ENCODE measurements around the gene TMED8. TPM values are rescaled to one million over a fixed set of nuclear protein-coding genes. Genes with fewer than 3 reads are reported as not detected.
A peak's percentile ranks its signal among the peaks of the same experiment; 100 is the strongest.

TMED8 gene
- total RNA-seq, 1 experiment from 2014 or later = 14.2 TPM

DNA sequence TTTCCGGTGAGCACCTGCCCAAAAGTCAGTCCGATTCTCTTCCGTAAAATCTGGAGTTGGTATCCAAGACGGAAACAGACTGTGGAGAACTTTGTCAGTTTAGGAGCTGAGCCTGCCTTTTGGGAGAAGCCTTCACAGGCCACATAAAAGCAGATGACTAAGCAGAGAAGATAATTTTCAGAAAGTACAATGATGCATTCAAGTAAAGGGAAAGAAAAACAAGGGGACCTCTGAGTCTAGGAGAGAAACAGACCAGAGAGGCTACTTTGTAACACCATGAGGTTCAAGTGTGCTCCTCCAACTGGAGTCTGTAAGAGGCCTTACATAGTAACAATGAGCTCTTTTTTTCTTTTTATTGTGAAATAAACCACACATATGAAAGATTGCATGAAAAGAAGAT is 21.1 kb downstream of the TMED8 start:
- DNase-seq (ENCODE audit: low spot score) = no peak
- Mint-ChIP-seq H3K4me3 (no peak overlapping the region), H3K27ac (peak overlapping the region; percentile 23; the same call in 1 of the 2 replicates), H3K4me1 (no peaks in the 10 kb centered on the region), H3K9me3 (no peaks in the 10 kb centered on the region), H3K27me3 (ENCODE audit: low read depth) (no peaks in the 10 kb centered on the region), H3K36me3 (no peaks in the 10 kb centered on the region)
- ATAC-seq = no peak
- ChIA-PET POLR2A (no interaction called here), CTCF (no interaction called here)
- no peak for TF ChIP-seq FOXP1 (CRISPR knock-in tag; IDR thresholded peaks at IDR 0.05; ENCODE audit: borderline replicate concordance)
- no peak for TF ChIP-seq SMAD3 (CRISPR knock-in tag; IDR thresholded peaks at IDR 0.05; ENCODE audit: borderline replicate concordance)
- TF ChIP-seq SOX15 (CRISPR knock-in tag; IDR thresholded peaks at IDR 0.05) = no peak
- TF ChIP-seq RELA (CRISPR knock-in tag; IDR thresholded peaks at IDR 0.05; ENCODE audit: borderline replicate concordance) = no peak
- TF ChIP-seq, protein P1, sequence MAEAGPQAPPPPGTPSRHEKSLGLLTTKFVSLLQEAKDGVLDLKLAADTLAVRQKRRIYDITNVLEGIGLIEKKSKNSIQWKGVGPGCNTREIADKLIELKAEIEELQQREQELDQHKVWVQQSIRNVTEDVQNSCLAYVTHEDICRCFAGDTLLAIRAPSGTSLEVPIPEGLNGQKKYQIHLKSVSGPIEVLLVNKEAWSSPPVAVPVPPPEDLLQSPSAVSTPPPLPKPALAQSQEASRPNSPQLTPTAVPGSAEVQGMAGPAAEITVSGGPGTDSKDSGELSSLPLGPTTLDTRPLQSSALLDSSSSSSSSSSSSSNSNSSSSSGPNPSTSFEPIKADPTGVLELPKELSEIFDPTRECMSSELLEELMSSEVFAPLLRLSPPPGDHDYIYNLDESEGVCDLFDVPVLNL (CRISPR knock-in tag; IDR thresholded peaks at IDR 0.05; ENCODE audit: borderline replicate concordance, low read depth) = no peak
- TF ChIP-seq, protein P2, sequence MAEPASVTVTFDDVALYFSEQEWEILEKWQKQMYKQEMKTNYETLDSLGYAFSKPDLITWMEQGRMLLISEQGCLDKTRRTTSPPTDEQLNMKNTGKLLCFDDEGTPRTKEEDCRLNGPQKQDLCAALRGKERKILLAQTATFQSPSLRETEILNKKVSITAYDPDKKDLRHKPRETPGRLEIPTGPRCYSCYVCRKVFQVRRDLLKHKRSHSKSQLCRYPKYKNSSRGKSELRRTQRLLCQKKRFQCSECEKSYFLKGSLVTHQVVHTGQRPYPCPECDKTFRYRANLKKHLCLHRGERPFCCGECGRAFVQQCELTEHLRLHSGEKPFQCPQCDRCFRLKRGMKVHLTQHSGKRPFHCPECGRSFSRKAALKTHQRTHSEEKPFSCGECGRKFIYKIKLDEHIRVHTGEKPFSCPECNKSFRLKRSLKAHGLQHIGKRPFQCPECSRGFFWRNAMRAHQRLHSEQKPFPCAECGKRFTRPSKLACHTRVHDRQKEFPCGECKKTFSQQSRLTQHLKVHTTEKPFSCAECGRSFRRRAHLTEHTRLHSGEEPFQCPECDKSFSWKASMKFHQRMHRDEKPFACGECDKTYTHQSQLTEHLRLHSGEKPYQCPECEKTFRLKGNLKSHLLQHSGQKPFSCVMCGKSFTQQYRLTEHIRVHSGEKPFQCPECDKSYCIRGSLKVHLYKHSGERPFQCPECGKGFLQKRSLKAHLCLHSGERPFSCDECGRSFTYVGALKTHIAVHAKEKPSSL (CRISPR knock-in tag; conservative IDR thresholded peaks at IDR 0.05) = no peak
- TF ChIP-seq, protein P3, sequence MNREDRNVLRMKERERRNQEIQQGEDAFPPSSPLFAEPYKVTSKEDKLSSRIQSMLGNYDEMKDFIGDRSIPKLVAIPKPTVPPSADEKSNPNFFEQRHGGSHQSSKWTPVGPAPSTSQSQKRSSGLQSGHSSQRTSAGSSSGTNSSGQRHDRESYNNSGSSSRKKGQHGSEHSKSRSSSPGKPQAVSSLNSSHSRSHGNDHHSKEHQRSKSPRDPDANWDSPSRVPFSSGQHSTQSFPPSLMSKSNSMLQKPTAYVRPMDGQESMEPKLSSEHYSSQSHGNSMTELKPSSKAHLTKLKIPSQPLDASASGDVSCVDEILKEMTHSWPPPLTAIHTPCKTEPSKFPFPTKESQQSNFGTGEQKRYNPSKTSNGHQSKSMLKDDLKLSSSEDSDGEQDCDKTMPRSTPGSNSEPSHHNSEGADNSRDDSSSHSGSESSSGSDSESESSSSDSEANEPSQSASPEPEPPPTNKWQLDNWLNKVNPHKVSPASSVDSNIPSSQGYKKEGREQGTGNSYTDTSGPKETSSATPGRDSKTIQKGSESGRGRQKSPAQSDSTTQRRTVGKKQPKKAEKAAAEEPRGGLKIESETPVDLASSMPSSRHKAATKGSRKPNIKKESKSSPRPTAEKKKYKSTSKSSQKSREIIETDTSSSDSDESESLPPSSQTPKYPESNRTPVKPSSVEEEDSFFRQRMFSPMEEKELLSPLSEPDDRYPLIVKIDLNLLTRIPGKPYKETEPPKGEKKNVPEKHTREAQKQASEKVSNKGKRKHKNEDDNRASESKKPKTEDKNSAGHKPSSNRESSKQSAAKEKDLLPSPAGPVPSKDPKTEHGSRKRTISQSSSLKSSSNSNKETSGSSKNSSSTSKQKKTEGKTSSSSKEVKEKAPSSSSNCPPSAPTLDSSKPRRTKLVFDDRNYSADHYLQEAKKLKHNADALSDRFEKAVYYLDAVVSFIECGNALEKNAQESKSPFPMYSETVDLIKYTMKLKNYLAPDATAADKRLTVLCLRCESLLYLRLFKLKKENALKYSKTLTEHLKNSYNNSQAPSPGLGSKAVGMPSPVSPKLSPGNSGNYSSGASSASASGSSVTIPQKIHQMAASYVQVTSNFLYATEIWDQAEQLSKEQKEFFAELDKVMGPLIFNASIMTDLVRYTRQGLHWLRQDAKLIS (CRISPR knock-in tag; IDR thresholded peaks at IDR 0.05; ENCODE audit: borderline replicate concordance) = no peak

DNA sequence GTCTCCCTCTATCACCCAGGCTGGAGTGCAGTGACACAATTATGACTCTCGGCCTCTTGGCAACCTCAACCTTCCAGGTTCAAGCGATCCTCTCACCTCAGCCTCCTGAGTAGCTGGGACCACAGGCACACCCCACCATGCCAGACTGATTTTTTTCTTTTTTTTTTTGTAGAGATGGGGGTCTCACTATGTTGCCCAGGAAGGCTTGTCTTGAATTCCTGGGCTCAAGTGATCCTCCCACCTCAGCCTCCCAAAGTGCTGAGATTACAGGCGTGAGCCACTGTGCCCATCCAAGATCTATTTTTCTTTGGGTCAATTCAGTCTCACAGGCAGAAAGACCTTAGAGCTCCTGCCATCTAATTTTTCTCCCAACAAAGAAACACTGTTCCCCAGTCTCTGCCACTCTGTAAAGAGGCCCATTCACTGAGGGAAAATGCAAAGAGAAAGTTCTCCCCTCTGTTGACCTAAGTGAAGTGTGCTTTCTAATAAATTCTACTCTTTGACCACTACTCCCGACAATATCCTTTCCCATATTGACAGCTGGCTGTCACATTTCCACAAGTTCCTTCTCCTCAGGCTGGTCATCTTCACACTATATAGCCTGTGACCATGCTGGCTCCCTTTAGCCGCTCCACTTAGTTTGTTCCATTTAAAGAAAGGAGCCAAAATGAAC is 23.3 kb downstream of the TMED8 start:
- POLR2A ChIA-PET = no interaction called here
- H3K27me3 Mint-ChIP-seq (ENCODE audit: low read depth) = no peaks in the 10 kb centered on the region
- H3K4me3 Mint-ChIP-seq = no peak overlapping the region
- no peaks in the 10 kb centered on the region for H3K4me1 Mint-ChIP-seq
- DNase-seq (ENCODE audit: low spot score) (no peak), ATAC-seq (no peak)
- H3K9me3 Mint-ChIP-seq = no peaks in the 10 kb centered on the region
- CTCF ChIA-PET = interaction anchor here (0.6 to 1.1 kb wide), 3 partner anchors 23 to 55 kb away, joined by 3 read pairs; partner anchors contain the start of genes SAMD15 and TMED8
- H3K36me3 Mint-ChIP-seq = no peaks in the 10 kb centered on the region
- no peak overlapping the region for H3K27ac Mint-ChIP-seq
- TF ChIP-seq HMGA2 (CRISPR knock-in tag; IDR thresholded peaks at IDR 0.05) (no peak), MYBL2 (CRISPR knock-in tag; IDR thresholded peaks at IDR 0.05) (no peak), SMAD4 (CRISPR knock-in tag; IDR thresholded peaks at IDR 0.05) (no peak), TEAD4 (CRISPR knock-in tag; IDR thresholded peaks at IDR 0.05) (no peak), PRRX2 (CRISPR knock-in tag; IDR thresholded peaks at IDR 0.05) (no peak), ETV6 (CRISPR knock-in tag; IDR thresholded peaks at IDR 0.05) (no peak), TCF7 (CRISPR knock-in tag; IDR thresholded peaks at IDR 0.05; ENCODE audit: low read depth) (no peak), NFATC4 (CRISPR knock-in tag; IDR thresholded peaks at IDR 0.05) (no peak), TEAD1 (CRISPR knock-in tag; IDR thresholded peaks at IDR 0.05) (no peak), NR1H2 (CRISPR knock-in tag; IDR thresholded peaks at IDR 0.05) (no peak), OVOL2 (CRISPR knock-in tag; IDR thresholded peaks at IDR 0.05; ENCODE audit: borderline replicate concordance) (no peak), GRHL2 (CRISPR knock-in tag; IDR thresholded peaks at IDR 0.05; ENCODE audit: insufficient replicate concordance, severe bottlenecking) (no peak), IRF2 (CRISPR knock-in tag; IDR thresholded peaks at IDR 0.05; ENCODE audit: borderline replicate concordance, low read depth) (no peak), ZNF671 (CRISPR knock-in tag; IDR thresholded peaks at IDR 0.05) (no peak)
- TF ChIP-seq, protein P4, sequence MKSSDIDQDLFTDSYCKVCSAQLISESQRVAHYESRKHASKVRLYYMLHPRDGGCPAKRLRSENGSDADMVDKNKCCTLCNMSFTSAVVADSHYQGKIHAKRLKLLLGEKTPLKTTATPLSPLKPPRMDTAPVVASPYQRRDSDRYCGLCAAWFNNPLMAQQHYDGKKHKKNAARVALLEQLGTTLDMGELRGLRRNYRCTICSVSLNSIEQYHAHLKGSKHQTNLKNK (CRISPR knock-in tag; IDR thresholded peaks at IDR 0.05) = no peak
- TF ChIP-seq, protein P5, sequence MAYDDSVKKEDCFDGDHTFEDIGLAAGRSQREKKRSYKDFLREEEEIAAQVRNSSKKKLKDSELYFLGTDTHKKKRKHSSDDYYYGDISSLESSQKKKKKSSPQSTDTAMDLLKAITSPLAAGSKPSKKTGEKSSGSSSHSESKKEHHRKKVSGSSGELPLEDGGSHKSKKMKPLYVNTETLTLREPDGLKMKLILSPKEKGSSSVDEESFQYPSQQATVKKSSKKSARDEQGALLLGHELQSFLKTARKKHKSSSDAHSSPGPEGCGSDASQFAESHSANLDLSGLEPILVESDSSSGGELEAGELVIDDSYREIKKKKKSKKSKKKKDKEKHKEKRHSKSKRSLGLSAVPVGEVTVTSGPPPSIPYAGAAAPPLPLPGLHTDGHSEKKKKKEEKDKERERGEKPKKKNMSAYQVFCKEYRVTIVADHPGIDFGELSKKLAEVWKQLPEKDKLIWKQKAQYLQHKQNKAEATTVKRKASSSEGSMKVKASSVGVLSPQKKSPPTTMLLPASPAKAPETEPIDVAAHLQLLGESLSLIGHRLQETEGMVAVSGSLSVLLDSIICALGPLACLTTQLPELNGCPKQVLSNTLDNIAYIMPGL (CRISPR knock-in tag; IDR thresholded peaks at IDR 0.05) = no peak
- TF ChIP-seq, protein P1 (CRISPR knock-in tag; IDR thresholded peaks at IDR 0.05; ENCODE audit: borderline replicate concordance, low read depth) = no peak

All from WTC11 (cell line).